Measurements from ENCODE around the gene AGAP3. TPM values are rescaled to one million over a fixed set of nuclear protein-coding genes. Genes with fewer than 3 reads are reported as not detected.

AGAP3 gene
- total RNA-seq, 1 donor from 2014 or later = 99.7 TPM

- no peak for DNase-seq (ENCODE audit: extremely low read depth, low read depth, low spot score)
Observed at GRCh38 chr7:151179287-151179860, 93.1 kb downstream of the AGAP3 start.

- DNase-seq (ENCODE audit: extremely low read depth, low read depth, low spot score) = no peak
Observed at GRCh38 chr7:151179946-151180345, 93.7 kb downstream of the AGAP3 start.

- DNase-seq (ENCODE audit: extremely low read depth, low read depth, low spot score) = no peak
Observed at GRCh38 chr7:151181011-151181431, 94.7 kb downstream of the AGAP3 start.

- no peak for DNase-seq (ENCODE audit: extremely low read depth, low read depth, low spot score)
Observed at GRCh38 chr7:151185762-151186639, 99.7 kb downstream of the AGAP3 start.

GRCh38 chr7:151186640-151187408 is 100.5 kb downstream of the AGAP3 start, which contains the start of gene ASB10:
Gene ASB10 (minus strand): TSS chr7:151187250. CDS start chr7:151187130, 120 bp downstream.
- DNase-seq (ENCODE audit: extremely low read depth, low read depth, low spot score) = no peak

GRCh38 chr7:151187409-151188251 is 101.4 kb downstream of the AGAP3 start:
- no peak for DNase-seq (ENCODE audit: extremely low read depth, low read depth, low spot score)

- DNase-seq (ENCODE audit: extremely low read depth, low read depth, low spot score) = no peak
Observed at GRCh38 chr7:151188252-151188542, 101.9 kb downstream of the AGAP3 start.

GRCh38 chr7:151189038-151189437 is 102.8 kb downstream of the AGAP3 start:
- DNase-seq (ENCODE audit: extremely low read depth, low read depth, low spot score) = no peak

GRCh38 chr7:151191544-151191943 is 105.3 kb downstream of the AGAP3 start:
- no peak for DNase-seq (ENCODE audit: extremely low read depth, low read depth, low spot score)

- DNase-seq (ENCODE audit: extremely low read depth, low read depth, low spot score) = no peak
Observed at GRCh38 chr7:151192002-151192539, 105.8 kb downstream of the AGAP3 start.

- DNase-seq (ENCODE audit: extremely low read depth, low read depth, low spot score) = no peak
Observed at GRCh38 chr7:151193203-151193978, 107.1 kb downstream of the AGAP3 start.

Other genes with a start within 250 kb of the AGAP3 start
- gene AOC1, start 234.0 kb upstream of the AGAP3 start, total RNA-seq = not detected in 2 replicates
- gene KCNH2, start 108.2 kb upstream of the AGAP3 start, total RNA-seq = 0.87 TPM in 1 of 2 replicates, not detected in the other
- 16.5 and 22.0 TPM in 2 replicates for gene NOS3, start 95.5 kb upstream of the AGAP3 start, total RNA-seq
- 0.10 TPM in 1 of 2 replicates, not detected in the other for gene ATG9B, start 62.0 kb upstream of the AGAP3 start, total RNA-seq
- gene ABCB8, start 58.0 kb upstream of the AGAP3 start, total RNA-seq = 24.5 and 47.5 TPM in 2 replicates
- gene ASIC3, start 37.9 kb upstream of the AGAP3 start, total RNA-seq = 0.15 and 1.6 TPM in 2 replicates
- gene CDK5, start 28.6 kb upstream of the AGAP3 start, total RNA-seq = 19.1 and 21.1 TPM in 2 replicates
- 114 and 175 TPM in 2 replicates for gene SLC4A2, start 26.9 kb upstream of the AGAP3 start, total RNA-seq
- gene FASTK, start 5.7 kb upstream of the AGAP3 start, total RNA-seq = 67.0 and 81.7 TPM in 2 replicates
- gene TMUB1, start 3.0 kb upstream of the AGAP3 start, total RNA-seq = 40.1 and 50.9 TPM in 2 replicates
- not detected in 2 replicates for gene GBX1, start 81.2 kb downstream of the AGAP3 start, total RNA-seq
- not detected in 2 replicates for gene ASB10, start 100.8 kb downstream of the AGAP3 start, total RNA-seq
- gene H2BK1, start 124.0 kb downstream of the AGAP3 start, total RNA-seq = not detected in 2 replicates
- gene ABCF2, start 140.7 kb downstream of the AGAP3 start, total RNA-seq = 58.3 and 59.3 TPM in 2 replicates
- gene CHPF2, start 146.0 kb downstream of the AGAP3 start, total RNA-seq = 116 and 140 TPM in 2 replicates
- gene SMARCD3, start 162.2 kb downstream of the AGAP3 start, total RNA-seq = 5.5 and 5.6 TPM in 2 replicates